ENCODE measurements around the gene ARFIP2.
"Not testable (repeated sequence)": the region's sequence is repeated elsewhere in the genome, so short reads cannot be mapped to it uniquely, and the experiment has no call there.

Gene ARFIP2

GRCh38 chr11:6481012-6481923, at the start of gene ARFIP2, which contains the start of gene TIMM10B:
Gene ARFIP2 (minus strand): TSS chr11:6481331. CDS start chr11:6480421, 910 bp downstream.
Gene TIMM10B (plus strand): TSS chr11:6481501. CDS start chr11:6481517, 16 bp downstream.
- H3K27ac ChIP-seq: peak within 1 kb of the TSS; percentile 100
- TF ChIP-seq CTCF (IDR thresholded peaks at IDR 0.05) (no peak), ZFX (IDR thresholded peaks at IDR 0.05; ENCODE audit: borderline replicate concordance) (no peak)

- H3K27ac ChIP-seq: no peak overlapping the region
- no peak for TF ChIP-seq CTCF (IDR thresholded peaks at IDR 0.05)
- TF ChIP-seq ZFX (IDR thresholded peaks at IDR 0.05; ENCODE audit: borderline replicate concordance): no peak
Measured at GRCh38 chr11:6530848-6531247, 49.7 kb upstream of the ARFIP2 start.

- TF ChIP-seq CTCF (IDR thresholded peaks at IDR 0.05): no peak
- TF ChIP-seq ZFX (IDR thresholded peaks at IDR 0.05; ENCODE audit: borderline replicate concordance): no peak
- no peak overlapping the region for H3K27ac ChIP-seq
Measured at GRCh38 chr11:6529266-6529665, 48.1 kb upstream of the ARFIP2 start.

- H3K27ac ChIP-seq: no peak overlapping the region
- TF ChIP-seq ZFX (IDR thresholded peaks at IDR 0.05; ENCODE audit: borderline replicate concordance): no peak
- TF ChIP-seq CTCF (IDR thresholded peaks at IDR 0.05): no peak
Measured at GRCh38 chr11:6526411-6527135, 45.4 kb upstream of the ARFIP2 start.

- no peak overlapping the region for H3K27ac ChIP-seq
- TF ChIP-seq CTCF (IDR thresholded peaks at IDR 0.05) (no peak), ZFX (IDR thresholded peaks at IDR 0.05; ENCODE audit: borderline replicate concordance) (no peak)
Measured at GRCh38 chr11:6523253-6523652, 42.1 kb upstream of the ARFIP2 start.

- not testable (repeated sequence) for H3K27ac ChIP-seq
Measured at GRCh38 chr11:6521946-6522345, 40.8 kb upstream of the ARFIP2 start.

GRCh38 chr11:6520265-6520664, 39.1 kb upstream of the ARFIP2 start:
- TF ChIP-seq ZFX (IDR thresholded peaks at IDR 0.05; ENCODE audit: borderline replicate concordance) (no peak), CTCF (IDR thresholded peaks at IDR 0.05) (no peak)
- no peak overlapping the region for H3K27ac ChIP-seq

Data from 22Rv1 (cell line).